Glutamatergic neuron (in vitro differentiated cells): ENCODE data around the gene LCP1. TPM values are rescaled to one million over a fixed set of nuclear protein-coding genes. Genes with fewer than 3 reads are reported as not detected.
A peak's percentile ranks its signal among the peaks of the same experiment; 100 is the strongest.

Source experiments
- DNase-seq: peaks from one replicate; pipeline ENCODE4 v3.0.0; 2022
- H3K27ac Mint-ChIP-seq: one replicate; pipeline ENCODE4 v1.8.0; 2020; ENCODE audit warnings: mild to moderate bottlenecking, mixed read lengths, inconsistent platforms; ENCODE audit not compliant: unreplicated experiment
- H3K27me3 Mint-ChIP-seq: one replicate; pipeline ENCODE4 v1.8.0; 2020; ENCODE audit warnings: mild to moderate bottlenecking, moderate library complexity, mixed read lengths, inconsistent platforms; ENCODE audit not compliant: unreplicated experiment
- H3K36me3 Mint-ChIP-seq: one replicate; pipeline ENCODE4 v1.8.0; 2020; ENCODE audit warnings: mild to moderate bottlenecking, mixed read lengths, inconsistent platforms; ENCODE audit not compliant: unreplicated experiment
- H3K4me1 Mint-ChIP-seq: one replicate; pipeline ENCODE4 v1.8.0; 2020; ENCODE audit warnings: mild to moderate bottlenecking, low read depth, mixed read lengths, inconsistent platforms; ENCODE audit not compliant: unreplicated experiment
- H3K4me3 Mint-ChIP-seq: one replicate; pipeline ENCODE4 v1.8.0; 2020; ENCODE audit warnings: mild to moderate bottlenecking, mixed read lengths, inconsistent platforms; ENCODE audit not compliant: unreplicated experiment
- H3K9me3 Mint-ChIP-seq: one replicate; pipeline ENCODE4 v1.8.0; 2020; ENCODE audit warnings: mild to moderate bottlenecking, moderate library complexity, mixed read lengths, inconsistent platforms; ENCODE audit not compliant: unreplicated experiment
- total RNA-seq: library from RNA; stranded (reverse); fragmentation: NEBNext Ultra II Directional; extraction: Animal tissue kit (Norgen Biotek cat#: 25700); gene quantifications from one replicate; pipeline ENCODE4 v1.2.1, GENCODE V29; 2021; ENCODE audit not compliant: unreplicated experiment
- TF ChIP-seq, protein P1 (sequence below): fragments of 200-600 bp; sonication (generic); IDR thresholded peaks from one replicate; pipeline ENCODE4 v1.5.0; 2021; ENCODE audit not compliant: partially characterized antibody, unreplicated experiment

The LCP1 gene
- total RNA-seq, 1 donor from 2014 or later: 0.71 TPM

DNA sequence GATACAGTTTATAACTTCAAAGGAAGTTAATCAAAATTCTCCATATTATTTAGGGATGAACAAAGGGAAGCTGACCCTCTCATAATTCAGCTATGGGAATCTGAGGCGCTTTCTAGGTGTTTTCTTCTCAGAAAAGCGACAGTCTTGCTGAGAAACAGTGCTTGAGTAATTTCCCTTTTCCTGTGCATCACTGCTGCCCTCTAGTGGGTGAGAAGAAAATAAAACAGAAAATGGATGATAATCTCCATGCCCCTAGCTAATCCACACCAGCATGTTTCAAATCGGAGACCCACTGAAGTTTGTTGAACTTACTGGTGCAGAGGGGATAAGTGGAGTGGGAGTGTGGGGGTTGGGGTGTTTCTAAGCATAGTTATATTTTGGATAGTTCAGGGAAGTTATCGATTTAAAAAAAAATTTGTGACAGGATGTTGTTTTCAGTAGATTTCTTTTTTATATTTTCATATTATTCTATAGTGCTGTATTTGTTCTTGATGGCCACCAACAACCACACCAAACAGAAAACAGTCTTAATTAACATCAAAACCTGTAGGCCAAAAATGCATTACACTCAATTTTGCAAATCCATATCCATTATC is 21.4 kb downstream of the LCP1 start:
- Mint-ChIP-seq H3K9me3 (peaks cover 4% of the 10 kb centered on the region), H3K36me3 (peaks cover 6% of the 10 kb centered on the region), H3K4me3 (no peak overlapping the region), H3K4me1 (peaks cover 2% of the 10 kb centered on the region), H3K27ac (no peak overlapping the region), H3K27me3 (no peaks in the 10 kb centered on the region)
- TF ChIP-seq, protein P1, sequence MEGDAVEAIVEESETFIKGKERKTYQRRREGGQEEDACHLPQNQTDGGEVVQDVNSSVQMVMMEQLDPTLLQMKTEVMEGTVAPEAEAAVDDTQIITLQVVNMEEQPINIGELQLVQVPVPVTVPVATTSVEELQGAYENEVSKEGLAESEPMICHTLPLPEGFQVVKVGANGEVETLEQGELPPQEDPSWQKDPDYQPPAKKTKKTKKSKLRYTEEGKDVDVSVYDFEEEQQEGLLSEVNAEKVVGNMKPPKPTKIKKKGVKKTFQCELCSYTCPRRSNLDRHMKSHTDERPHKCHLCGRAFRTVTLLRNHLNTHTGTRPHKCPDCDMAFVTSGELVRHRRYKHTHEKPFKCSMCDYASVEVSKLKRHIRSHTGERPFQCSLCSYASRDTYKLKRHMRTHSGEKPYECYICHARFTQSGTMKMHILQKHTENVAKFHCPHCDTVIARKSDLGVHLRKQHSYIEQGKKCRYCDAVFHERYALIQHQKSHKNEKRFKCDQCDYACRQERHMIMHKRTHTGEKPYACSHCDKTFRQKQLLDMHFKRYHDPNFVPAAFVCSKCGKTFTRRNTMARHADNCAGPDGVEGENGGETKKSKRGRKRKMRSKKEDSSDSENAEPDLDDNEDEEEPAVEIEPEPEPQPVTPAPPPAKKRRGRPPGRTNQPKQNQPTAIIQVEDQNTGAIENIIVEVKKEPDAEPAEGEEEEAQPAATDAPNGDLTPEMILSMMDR: peak; percentile 86
- no peak for DNase-seq

DNA sequence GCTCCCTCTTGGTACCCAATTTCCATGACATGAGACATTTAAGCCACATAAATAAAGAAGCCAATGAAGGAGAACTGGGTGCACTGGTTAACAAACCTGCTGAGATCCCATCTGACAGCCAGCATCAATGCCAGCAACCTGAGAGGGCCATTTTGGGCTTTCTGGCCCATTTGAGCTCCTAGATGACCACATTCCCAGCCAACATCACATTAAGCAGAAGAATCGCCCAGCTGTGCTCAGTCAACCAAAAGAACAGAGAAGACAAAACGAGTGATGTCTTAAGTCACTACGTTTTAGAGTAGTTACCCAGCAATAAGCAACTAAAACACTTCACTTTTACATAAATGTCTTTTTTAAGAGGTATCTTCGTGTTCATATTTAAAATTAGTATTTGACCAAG is 21.9 kb downstream of the LCP1 start:
- Mint-ChIP-seq H3K36me3 (peaks cover 6% of the 10 kb centered on the region), H3K4me1 (peaks cover 2% of the 10 kb centered on the region), H3K4me3 (no peak overlapping the region), H3K27me3 (no peaks in the 10 kb centered on the region), H3K27ac (no peak overlapping the region), H3K9me3 (peaks cover 4% of the 10 kb centered on the region)
- no peak for DNase-seq
- TF ChIP-seq, protein P1: no peak

DNA sequence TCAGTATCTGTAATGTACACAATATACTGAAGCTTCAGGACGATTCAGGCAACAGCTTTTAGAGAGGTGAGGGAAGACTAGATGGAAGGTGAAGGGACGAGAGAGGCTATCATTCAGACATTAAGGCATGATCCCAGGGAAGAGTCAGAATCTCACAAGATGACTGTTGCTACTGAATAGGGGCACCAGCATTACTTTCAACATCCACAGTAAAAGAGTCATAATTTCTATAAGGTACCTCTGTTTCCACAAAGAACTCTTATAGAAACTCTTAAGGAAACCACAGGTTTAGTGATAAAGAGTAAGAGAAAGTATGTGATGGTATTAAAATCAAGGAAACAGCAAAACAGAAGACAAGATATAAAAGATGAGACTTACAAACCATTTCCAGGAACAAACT is 23.0 kb downstream of the LCP1 start:
- Mint-ChIP-seq H3K27ac (no peak overlapping the region), H3K4me1 (no peaks in the 10 kb centered on the region), H3K36me3 (peaks cover 6% of the 10 kb centered on the region), H3K27me3 (no peaks in the 10 kb centered on the region), H3K9me3 (peaks cover 4% of the 10 kb centered on the region), H3K4me3 (no peak overlapping the region)
- DNase-seq: no peak
- TF ChIP-seq, protein P1: no peak

DNA sequence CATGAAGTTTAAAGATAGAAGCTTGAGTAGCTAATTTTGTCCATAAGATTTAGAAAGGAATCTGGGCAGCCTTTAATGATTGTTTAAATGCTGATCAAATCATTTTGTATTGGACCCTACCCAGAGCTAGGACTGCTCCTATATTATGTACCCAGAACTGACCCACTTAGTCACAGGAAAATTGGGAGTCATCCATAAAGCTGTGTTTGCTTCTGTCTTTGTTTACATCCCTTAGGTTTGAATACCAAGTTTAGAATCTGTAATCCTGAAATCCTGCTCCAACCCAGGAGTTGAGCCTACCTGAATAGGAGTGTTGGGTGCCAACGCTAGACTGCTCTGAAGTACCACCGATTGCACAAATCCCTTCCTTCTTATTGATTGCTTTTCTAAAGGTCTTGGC is 23.8 kb downstream of the LCP1 start:
- peaks cover 6% of the 10 kb centered on the region for H3K36me3 Mint-ChIP-seq
- TF ChIP-seq, protein P1: no peak
- no peak for DNase-seq
- H3K4me3 Mint-ChIP-seq: no peak overlapping the region
- no peaks in the 10 kb centered on the region for H3K4me1 Mint-ChIP-seq
- H3K27ac Mint-ChIP-seq: no peak overlapping the region
- no peaks in the 10 kb centered on the region for H3K27me3 Mint-ChIP-seq
- peaks cover 4% of the 10 kb centered on the region for H3K9me3 Mint-ChIP-seq

DNA sequence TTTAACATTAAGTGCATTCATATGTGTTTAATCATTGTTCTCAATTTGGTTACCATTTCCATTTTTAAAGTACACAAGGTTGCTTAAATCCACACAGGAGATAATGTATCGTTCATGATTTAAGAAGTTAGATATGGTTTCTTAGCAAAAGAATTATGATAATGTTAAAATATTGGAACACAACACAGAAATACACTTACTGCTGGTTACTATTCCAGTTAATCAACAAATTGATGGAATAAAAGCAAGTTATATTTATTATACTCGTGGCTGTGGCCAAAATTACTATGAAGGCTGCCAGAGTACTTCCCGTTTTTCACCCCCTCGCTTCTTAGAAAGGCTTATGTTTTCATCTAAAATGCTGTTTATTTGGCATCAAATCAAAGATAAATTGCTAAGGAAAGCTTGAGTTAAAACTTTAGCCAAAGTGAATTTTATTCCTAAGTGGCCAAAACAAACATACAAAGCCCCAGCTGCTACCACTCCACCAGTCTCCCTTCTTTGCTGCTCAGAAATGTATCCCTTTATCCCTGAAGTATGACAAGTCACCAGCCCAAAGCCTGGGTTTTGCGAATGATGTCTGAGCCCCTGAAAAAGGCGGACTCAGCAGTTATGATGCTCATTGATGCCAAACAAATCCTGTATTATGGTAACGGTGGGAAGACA is 27.7 kb downstream of the LCP1 start:
- H3K9me3 Mint-ChIP-seq: no peaks in the 10 kb centered on the region
- H3K36me3 Mint-ChIP-seq: no peaks in the 10 kb centered on the region
- TF ChIP-seq, protein P1: no peak
- H3K27ac Mint-ChIP-seq: no peak overlapping the region
- DNase-seq: no peak
- H3K27me3 Mint-ChIP-seq: no peaks in the 10 kb centered on the region
- peaks cover 2% of the 10 kb centered on the region for H3K4me1 Mint-ChIP-seq
- H3K4me3 Mint-ChIP-seq: no peak overlapping the region
